ENCODE data around the gene UNC5C.

Gene UNC5C

DNA sequence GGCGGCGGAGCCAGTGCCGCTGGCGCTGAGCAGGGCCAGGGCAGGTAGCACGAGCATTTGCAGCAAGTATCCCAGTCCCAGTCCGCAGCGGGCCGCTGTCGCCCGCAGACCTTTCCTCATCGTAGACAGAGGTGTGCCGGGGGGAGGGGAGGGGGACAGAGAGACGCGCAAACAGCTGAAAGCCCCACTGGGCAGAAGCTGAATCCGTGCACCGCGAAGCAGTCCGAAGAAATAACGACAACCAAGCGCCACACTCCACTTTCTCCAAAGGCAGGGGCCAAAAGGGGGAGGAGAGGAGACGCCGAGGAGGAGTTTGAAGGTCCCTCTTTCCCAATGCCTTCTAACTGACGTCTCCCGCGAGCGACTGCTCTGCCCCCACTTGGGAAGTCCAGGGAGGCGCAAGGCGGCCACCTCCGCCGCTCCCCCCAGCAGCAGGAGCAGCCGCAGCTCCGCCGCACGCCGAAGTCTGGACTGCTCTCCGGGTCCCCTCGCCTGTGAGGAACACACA is at the start of gene UNC5C:
TSS of gene UNC5C (minus strand) at position 236 of the 508 bp plus-strand sequence.
- peak; percentile 13 for DNase-seq

DNA sequence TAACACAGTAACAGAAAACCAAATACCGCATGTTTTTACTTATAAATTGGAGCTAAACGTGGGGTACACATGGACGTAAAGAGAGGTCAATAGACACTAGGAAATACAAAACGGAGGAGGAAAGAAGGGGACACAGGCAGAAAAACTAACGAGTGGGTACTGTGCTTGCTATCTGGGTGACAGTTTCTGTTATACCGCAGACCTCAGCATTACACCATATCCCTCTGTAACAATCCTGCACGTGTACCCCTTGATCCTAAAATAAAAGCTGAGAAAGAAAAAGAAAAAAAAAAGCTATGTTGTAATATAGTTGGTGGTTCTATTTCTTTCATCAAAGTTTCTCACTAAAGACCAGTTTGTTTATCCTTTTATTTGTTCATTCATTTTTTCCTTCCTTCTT is 47.9 kb upstream of the UNC5C start:
- DNase-seq: no peak

DNA sequence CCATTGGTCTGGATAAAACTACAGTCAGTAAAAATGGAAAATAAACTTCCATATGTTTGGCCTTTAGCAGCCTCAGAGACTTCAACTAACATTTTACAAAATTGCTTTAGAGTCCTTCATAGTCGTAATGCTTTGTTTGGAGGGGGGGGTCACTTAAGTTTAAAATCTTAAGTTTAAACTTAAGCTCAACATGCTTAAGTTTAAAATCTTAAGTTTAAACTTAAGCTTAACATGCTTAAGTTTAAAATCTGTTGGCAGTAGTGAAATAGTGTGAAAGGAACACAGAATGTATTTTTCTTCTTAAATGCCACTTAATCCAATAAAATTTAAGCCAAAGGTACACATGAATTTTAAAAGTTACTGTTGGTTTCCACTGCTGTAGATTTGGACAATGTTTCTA is 45.9 kb upstream of the UNC5C start:
- DNase-seq: no peak

DNA sequence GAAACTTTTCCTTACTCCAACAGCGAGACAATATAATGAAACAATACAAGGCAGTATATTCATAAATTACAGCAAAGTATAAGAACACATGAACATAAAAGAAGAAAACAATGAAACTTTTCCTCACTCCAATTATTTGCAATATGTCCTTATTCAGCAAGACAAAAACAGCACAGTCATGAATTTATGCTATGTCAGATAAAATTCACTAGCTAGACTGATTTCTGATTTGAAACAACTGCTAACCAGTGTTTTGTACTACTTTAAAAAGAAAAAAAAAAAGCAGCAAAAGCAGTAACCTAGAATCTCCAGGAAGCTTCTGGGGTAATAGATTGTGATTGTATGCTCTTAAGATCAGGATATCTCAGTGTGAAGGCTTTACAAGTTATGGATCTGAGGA is 45.2 kb upstream of the UNC5C start:
- no peak for DNase-seq

DNA sequence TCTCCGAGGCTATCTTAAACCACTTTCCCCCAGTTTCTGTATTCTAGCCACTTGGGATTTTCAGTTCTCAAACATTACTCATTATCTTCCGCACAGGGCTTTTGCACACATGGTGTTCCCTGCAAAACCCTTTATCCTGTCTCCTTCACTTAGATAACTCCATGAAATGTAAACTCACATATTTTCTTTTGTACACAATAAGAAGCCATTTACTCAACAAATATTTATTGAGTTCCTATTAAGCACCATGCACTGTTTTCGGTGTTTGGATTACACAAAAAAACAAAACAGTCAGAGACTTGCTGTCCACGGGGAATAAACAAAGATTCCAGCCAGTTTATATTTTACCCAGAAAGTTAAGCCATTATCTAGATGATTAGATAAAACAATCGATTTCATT is 42.5 kb upstream of the UNC5C start:
- DNase-seq: no peak

DNA sequence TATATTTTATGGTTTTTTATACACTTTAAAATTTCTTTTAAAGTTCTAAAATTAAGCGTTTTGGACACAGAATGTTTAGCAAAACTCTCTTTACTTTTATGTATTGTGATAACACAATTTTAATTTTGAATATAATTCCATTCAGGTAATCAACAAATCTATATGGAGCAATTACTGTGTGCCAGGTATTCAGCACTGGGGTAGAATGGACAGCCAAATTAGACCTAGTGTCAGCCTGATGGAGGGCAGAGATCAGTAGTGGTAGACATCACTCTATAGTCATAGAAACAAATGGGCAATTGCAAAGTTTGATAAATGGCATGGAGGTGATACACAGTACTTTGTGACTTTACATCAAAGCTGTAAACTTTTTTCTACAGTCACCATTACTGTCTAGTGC is 41.8 kb upstream of the UNC5C start:
- DNase-seq: no peak

DNA sequence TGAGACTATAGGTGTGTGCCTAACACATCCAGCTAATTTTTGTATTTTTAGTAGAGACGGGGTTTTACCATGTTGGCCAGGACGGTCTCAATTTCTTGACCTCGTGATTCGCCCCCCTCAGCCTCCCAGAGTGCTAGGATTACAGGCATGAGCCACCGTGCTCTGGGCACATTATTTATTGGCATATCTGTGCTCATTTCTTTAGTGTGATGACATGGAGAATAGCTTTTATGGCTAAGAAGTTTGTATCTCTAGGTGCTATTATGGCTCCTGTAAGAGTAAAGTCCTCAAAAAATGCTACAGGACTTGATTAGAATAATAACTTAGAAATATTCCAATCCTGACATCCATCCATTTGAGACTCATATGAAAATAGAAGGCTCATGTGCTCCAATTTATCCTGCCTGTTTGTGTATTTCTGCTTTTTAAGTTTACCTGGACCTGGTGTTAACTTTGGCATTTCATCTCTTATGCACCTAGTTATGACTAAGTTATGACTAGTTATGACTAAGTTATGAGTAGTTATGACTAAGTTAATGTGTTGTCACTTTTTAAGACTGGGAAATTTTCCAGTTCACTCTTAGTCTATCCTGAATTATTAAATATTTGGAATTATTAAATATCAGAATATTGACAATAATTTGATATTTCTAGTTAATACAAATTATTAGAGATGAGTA is 36.4 kb upstream of the UNC5C start:
- no peak for DNase-seq

DNA sequence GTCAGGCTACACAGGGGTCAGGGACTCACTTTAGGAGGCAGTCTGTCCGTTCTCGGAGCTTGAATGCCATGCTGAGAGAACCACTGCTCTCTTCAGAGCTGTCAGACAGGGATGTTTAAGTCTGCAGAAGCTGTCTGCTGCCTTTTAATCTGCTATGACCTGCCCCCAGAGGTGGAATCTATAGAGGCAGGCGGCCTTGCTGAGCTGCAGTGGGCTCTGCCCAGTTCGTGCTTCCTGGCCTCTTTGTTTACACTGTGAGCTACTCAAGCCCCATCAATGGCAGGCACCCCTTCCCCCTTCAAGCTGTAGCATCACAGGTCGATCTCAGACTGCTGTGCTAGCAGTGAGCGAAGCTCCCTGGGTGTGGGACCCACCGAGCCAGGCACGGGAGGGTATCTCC is 31.5 kb upstream of the UNC5C start:
- no peak for DNase-seq

DNA sequence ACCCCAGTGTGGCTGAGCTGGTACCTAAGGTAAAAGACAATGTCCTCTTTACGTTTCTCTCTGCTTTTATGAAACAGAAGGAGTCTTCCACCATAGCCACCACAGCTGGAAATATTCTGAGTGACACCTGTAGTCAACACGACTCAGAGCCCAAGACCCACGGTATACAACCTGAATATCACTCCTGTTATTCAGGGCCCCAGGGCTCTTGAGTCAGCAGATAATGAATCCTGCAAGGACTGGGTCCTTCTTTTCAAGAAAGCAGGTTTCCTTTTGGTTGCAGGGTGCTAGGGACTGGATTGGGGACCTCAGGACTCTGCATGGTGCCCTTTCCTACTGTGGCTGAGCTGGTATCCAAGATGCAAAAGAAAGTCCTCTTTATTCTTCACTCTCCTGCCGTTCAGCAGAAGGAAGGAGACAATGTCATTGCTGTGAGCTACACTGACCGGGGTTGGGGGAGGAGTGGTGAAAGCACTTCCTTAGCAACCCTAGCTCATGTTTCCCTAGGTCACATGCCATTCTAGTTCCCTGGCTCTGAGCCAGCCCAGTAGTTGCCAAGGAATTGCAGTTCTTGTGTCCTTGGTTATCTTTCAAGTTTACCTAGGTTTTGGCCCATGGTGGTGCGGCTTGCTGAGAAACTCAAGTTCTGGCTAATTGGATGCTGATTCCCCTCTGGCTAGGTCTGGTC is 23.7 kb upstream of the UNC5C start:
- no peak for DNase-seq

DNA sequence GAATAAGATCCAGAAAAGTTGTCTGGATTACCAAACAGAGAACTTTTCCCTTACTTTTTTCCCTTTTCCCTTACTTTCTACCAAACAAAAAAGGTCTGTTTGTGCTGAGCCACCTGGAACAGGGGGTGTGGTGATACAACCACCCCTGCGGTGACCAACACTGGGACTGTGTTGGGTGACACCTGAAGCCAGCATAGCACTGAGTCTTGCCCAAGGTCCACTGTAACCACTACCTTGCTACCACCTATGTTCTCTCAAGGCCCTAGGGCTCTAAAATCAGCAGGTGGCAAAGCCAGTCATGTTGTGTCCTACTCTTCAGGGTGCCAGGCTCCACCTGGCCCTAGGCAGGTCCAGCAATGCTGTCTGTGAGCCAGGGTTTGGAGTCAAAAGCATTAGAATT is 22.8 kb upstream of the UNC5C start:
- no peak for DNase-seq

DNA sequence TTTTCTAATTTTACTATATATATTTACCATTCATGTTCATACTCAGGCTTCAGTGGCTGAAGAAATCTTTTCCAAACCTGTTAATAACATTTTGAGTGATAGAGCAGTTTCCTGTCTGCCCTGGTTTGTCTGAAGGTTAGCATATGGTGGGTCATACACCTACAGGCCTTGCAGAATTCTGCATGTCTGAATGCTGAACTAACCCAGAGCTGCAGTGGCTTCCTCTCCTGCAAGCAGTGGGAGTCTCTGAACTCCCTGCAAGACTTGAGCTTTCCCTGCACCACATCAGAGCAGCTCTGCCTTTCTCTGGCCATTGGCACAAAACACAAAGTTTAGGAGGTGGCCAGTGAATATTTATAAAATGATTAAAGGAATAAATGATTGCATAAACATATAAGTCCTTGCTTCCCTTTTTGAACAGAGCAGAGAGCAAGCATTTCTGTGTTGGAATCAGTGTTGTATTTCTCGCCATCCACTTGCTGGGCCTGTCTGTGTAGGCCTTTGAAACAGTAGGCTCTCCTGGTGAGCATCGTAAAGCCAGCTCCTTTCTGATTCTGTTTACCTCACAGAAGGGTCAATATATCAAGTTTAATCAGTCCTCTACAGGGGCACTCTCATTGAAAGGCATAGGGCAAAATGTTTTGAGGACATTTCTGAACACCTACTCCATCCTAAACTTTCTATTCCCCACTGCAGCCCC is 15.0 kb upstream of the UNC5C start:
- DNase-seq: no peak

DNA sequence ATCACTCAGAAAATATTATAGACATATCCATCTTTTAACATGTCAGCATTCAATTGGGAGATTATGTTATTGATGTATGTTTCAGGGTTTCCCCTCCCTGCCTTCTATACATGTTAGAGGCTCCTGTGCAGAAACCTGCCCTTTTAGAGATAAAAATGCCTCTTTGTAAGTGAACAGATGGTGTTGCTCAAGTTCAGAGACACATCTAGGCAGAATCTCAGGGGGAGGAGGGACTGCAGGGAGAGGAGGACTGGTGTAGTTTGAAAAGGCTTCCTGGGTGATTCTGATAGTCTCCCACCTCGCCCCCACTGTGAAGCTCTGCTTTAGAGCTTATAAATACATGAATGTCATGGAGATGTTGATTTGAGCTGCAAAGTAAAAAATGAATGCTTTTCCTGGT is 12.0 kb upstream of the UNC5C start:
- DNase-seq: no peak

DNA sequence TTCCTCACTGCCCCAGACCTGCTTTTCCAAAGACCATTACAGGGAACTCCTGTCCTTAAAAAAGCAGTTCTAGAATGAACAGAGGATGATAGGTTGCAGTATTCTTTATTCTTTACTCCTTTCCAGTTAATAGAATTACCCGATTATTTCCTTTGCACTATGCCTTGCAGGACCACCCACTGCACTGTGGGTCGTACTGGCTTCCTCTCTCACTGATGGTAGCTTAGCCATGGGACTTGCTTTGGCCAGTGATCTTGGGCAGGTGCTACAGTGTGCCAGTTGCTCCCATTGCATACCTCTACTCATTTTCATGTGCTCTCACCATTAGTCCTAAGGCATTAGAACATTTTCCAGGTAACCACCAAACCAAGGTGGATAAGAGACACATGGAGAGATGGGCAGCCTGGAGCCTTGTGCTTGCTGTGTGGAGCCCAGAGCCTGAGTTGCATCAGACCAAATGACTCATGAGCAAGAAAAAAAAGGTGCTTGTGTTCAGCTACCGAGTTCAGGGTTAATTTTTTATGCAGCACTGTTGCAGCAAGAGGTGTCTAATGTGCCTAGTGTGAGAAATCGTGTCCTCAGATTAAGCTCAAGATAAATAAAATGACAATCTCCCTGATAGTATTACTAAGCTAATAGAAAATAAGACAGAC is 7.6 kb upstream of the UNC5C start:
- DNase-seq: no peak

DNA sequence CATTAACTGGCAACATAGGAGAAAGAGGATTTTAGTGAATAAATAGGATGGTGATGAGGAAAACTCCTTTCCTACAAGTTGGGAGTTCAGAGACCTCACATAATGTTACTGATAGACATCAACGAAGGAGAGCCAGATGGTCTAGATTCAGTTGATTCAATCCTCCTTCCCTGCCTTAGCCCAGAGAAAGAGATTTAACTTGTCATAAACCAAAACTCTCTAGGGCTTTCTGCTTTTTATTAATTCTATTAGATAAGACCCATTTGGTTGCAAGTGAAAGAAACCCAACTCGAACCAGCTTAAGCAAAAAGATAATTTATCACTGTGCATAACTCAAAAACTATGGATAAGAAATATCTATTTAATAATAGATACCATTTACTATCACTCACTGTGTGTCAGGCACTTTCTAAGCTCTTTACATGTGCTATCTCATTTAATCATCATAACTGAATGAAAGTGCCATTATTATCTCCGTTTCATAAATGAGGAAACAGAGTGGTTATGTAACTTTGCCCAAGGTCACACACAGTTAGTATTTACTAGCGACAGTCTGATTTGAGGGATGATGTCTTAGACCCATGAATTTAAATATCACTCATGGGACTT is 4.3 kb upstream of the UNC5C start:
- no peak for DNase-seq

DNA sequence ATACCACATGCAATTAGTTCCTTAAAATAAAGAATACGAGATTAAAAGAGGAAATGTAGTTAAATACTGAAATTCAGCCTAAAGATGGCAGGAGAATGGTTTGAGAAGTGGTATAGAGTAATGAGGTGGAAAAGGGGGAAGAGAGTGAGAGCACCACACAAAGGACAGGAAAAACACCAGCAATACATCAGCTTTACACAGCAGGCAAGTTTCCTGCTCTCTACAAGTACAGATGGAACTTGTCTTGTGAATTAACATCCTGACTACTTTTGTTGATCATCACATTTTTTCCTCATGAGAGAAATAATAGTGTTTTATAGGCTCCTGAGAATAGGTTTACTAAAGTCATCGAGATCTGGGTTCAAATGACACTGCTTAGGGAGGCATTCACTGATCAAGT is 2.9 kb upstream of the UNC5C start:
- DNase-seq: no peak

DNA sequence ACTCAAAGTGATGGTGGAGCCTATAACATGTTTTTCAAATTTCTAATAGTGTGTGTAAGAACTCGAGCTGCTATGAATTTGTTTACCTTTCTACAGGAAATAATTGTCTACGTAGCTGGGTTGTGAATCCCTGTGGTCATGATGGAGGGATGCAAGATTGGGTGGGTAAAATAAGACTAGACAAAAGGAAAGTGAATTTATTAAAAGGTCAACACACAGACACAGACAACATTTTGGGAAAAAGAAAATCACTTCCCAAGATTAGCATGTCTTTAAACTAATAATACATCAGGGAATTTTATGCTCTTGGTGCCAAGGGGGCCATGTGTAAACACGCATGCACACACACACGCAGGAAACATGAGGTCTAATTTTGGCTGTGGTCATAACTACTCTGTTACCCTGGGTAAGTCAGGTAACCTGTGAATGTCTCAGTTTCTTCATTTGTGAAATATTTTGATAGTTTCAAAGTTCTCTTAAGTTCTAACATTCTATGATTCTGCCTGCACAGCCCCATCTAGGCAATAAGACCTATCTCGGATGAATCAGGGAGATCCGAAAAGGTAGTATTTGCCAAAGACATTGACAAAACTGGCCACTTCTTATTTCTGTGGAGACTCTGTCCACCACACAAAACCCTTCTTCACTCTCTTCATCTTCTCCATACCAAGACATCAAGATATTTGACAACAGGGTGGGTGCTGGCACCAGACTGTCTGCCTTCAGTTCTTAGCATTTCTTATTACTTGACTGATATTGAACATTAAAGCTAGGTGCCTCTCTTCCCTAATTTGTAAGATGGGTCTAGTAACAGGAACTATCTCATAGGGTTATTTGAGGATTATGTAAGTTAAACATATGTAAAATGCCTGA is 1.6 kb upstream of the UNC5C start:
- no peak for DNase-seq

DNA sequence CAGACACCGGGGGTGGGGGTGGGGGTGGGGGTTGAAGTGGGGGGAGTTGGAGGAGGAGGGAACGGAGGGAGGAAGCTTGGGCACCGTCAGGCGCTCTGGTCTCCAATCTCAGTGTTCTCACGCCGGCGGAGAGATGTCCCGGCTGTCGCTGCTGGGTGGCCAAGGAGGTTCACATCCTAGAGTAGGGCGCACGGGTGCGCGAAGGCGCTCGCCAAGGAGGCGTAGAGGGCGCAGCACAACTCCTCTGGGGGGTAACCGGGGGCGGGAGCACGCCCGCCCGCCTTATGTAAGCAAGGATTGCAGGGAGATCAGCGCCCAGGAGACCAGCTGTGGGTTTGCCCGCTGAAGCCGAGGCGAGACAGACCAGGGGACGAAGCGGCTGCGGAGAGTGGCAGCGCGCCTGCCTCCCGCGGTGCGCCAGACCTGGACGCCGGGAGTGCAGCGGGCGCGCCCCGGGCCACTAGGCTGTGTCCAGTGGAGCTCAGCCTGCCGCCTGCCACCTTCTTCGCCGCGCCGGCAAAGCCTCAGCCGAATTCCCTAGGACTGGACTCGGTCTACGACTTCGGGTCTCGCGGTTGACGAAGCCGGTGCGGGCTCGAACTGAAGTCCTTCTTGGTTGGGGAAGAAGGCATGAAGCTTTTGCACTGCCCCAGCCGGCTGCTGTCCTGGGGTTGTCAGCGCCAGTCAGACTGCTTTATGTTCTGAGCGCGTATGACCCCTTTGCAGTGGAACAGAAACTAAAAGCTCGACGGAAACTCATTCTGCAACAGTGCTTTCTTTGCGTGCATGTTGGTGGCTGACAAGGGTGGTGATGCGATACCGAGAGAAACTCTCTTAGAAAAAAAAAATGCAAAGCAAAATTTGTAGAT is 707 bp upstream of the UNC5C start:
- no peak for DNase-seq

DNA sequence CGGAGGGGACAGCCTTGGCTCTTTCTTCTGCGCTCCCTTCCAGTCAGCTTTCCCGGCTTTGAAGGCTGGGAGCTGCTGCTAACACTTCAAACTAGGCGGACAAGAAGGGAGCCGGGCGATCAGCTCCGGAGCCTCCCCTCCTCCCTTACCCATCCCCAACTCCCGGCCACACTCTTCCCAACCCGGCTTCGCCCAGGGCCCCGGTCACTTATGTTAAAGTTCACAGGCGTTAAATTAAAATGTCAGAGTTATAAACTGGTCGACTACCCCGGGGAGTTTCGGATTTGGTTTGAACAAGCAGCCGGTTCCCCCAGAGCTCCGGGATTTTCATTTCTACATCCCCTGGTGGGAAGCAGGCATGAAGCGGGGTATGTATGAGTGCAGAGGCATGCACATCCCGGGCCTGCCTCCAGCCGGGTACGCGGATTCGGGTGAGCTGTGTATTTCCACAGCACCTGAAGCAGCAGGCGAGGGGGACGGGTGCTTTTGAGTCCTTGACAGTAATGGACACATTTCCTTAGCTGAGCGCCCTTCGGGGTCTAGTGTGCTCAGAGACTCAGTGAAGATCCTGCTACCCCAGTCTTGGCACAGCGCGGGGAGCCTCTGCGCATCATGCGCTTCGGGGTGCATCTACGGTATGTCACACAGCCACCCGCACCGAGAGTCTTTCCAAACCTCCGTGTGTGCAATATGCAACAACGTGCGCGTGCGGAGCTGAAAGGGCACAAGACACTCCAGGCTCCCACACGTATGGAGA is 880 bp downstream of the UNC5C start:
- no peak for DNase-seq

DNA sequence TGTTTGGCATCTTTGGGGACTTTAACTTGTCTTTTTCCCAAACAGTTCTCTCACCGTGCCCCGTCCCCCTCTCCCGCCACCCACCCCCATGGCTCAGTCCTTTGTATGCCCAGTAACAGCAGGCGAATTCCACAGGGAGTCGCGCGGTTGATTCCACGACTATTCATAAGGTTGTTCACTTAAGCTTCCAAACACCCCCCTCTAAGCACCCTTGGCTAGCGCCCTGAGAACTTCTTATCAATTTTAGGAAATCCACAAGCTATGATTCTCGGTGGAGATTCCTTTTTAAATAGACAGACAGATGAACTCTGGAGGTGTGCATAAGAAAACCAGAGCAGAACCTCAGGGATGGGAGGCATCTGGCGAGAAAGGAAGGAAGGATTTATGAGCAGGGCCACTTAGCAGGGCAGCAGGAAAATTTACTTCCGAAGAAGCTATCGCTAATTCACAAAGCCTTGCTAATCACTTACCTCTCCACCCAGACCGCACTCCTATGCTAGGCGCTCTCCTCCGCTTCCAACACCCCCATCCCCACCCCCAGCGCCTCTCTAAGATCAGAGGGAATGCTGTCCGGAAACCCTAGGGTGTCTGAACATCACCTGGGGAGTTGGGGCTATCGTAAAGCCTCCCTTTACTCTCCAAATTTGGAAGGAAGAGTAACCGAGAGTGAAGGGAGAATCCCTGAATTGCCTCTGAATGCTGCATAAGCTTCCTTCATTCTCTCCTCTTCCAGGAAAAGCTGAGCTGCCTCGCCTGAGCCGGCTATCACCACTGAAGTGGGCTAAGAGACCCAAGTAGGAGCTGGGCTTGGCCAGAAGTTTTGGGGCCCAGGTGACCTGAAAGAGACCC is 1.7 kb downstream of the UNC5C start:
- DNase-seq: no peak
